Lung (tissue), 12 donors: ENCODE measurements around the gene RAD18. TPM values are rescaled to one million over a fixed set of nuclear protein-coding genes. Genes with fewer than 3 reads are reported as not detected.

Experiments
- ATAC-seq: fragments of 200-7000 bp; cut with Tn5 transposase; one replicate; pipeline ENCODE4 v1.9.1; 2020; ENCODE audit warnings: moderate number of reproducible peaks; ENCODE audit not compliant: insufficient read depth, low FRiP score
- DNase-seq, 3 donors: peaks; one replicate each; pipeline ENCODE4 v3.0.0-alpha.2; 2013 to 2017
- H3K27ac ChIP-seq, 2 donors: one replicate each; pipeline ENCODE4 v1.5.1; 2013; ENCODE audit warnings: mild to moderate bottlenecking in 2 of 2, moderate library complexity in 2 of 2, control low read depth in 1 of 2, inconsistent platforms in 1 of 2, low read depth in 1 of 2, low read length in 1 of 2
- H3K27me3 ChIP-seq, 3 donors: one replicate each; pipeline ENCODE4 v1.5.1; 2013; ENCODE audit warnings: low read length in 2 of 3; ENCODE audit not compliant: control insufficient read depth in 3 of 3, insufficient read depth in 3 of 3
- H3K36me3 ChIP-seq, 4 donors: one replicate each; pipeline ENCODE4 v1.5.1; 2013; ENCODE audit warnings: low read length in 4 of 4, mild to moderate bottlenecking in 1 of 4, moderate library complexity in 1 of 4; ENCODE audit not compliant: control insufficient read depth in 4 of 4, insufficient read depth in 4 of 4
- H3K4me1 ChIP-seq, 5 donors: one replicate each; pipeline ENCODE4 v1.5.1; 2013; ENCODE audit warnings: low read length in 5 of 5, mild to moderate bottlenecking in 2 of 5, moderate library complexity in 1 of 5; ENCODE audit not compliant: control insufficient read depth in 5 of 5, insufficient read depth in 5 of 5
- H3K4me3 ChIP-seq: one replicate; pipeline ENCODE4 v1.5.1; 2013; ENCODE audit warnings: mild to moderate bottlenecking, control low read depth, moderate library complexity
- H3K9ac ChIP-seq, 2 donors: one replicate each; pipeline ENCODE4 v1.5.1; 2013; ENCODE audit warnings: low read length in 2 of 2, control low read depth in 1 of 2; ENCODE audit not compliant: insufficient read depth in 1 of 2
- H3K9me3 ChIP-seq, 4 donors: one replicate each; pipeline ENCODE4 v1.5.1; 2013; ENCODE audit warnings: low read length in 3 of 4, mild to moderate bottlenecking in 1 of 4, moderate library complexity in 1 of 4; ENCODE audit not compliant: control insufficient read depth in 4 of 4, insufficient read depth in 3 of 4
- WGBS, 2 donors: extraction: QIAGEN DNeasy Blood & Tissue Kit; methylation state at CpG; one replicate each; pipeline ENCODE4 v1.1.7; 2013; 5-methylcytosine and 5-hydroxymethylcytosine counted together
- polyA plus RNA-seq, 2 donors: library from polyadenylated mRNA; stranded (reverse); fragments of 200-250 nt; gene quantifications; one replicate each; pipeline ENCODE4 v1.2.1, GENCODE V29; 2013
- total RNA-seq, 2 donors: library from RNA; depleted of rRNA in 1 of 2; stranded (reverse); fragments of >200 nt in 1 of 2; gene quantifications; one replicate each; pipeline ENCODE4 v1.2.1, GENCODE V29; 2014 to 2021
- TF ChIP-seq, protein P1 (sequence below): IDR thresholded peaks from 2 replicates; pipeline ENCODE4 v1.5.1; 2012; ENCODE audit warnings: mild to moderate bottlenecking; ENCODE audit errors: control extremely low read depth, extremely low read depth
- donor health status: control.
- donor health status: control.
- donor health status: Bipolar disorder and iron deficiency.
- donor health status: healthy.
- donor health status: DM: yes; HTN: yes; CAD: no.

RAD18 gene
- total and polyA plus RNA-seq, 4 donors, result 2.1 to 23.6 (median 6.3) TPM

DNA sequence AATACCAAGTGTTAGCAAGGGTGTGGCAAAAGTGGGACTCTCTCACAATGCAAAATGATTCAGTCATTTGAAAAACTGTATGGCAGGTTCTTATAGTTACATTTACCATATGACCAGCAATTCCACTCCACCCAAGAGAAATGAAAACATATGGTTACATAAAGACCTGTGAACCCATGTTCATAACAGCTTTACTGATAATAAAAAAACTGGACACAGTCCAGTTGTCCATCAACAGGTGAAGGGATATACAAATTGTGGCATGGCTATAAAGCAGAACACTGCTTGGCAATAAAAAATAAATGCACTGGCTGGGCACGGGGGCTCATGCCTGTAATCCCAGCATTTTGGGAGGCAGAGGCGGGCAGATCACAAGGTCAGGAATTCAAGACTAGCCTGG lies 30.8 kb downstream of the RAD18 start:
- H3K4me1 ChIP-seq, result no peaks in the 10 kb centered on the region
- no peak overlapping the region for H3K27ac ChIP-seq
- H3K4me3 ChIP-seq, result no peak overlapping the region
- no peaks in the 10 kb centered on the region for H3K9me3 ChIP-seq
- H3K36me3 ChIP-seq, result peaks cover 0 to 7% (median under 1%) of the 10 kb centered on the region in 4 donors
- no peaks in the 10 kb centered on the region for H3K27me3 ChIP-seq
- H3K9ac ChIP-seq, result no peak overlapping the region
- WGBS, 2 donors, result 95 to 100% methylated on average over 2 of the region's 2 CpGs
- TF ChIP-seq, protein P1, sequence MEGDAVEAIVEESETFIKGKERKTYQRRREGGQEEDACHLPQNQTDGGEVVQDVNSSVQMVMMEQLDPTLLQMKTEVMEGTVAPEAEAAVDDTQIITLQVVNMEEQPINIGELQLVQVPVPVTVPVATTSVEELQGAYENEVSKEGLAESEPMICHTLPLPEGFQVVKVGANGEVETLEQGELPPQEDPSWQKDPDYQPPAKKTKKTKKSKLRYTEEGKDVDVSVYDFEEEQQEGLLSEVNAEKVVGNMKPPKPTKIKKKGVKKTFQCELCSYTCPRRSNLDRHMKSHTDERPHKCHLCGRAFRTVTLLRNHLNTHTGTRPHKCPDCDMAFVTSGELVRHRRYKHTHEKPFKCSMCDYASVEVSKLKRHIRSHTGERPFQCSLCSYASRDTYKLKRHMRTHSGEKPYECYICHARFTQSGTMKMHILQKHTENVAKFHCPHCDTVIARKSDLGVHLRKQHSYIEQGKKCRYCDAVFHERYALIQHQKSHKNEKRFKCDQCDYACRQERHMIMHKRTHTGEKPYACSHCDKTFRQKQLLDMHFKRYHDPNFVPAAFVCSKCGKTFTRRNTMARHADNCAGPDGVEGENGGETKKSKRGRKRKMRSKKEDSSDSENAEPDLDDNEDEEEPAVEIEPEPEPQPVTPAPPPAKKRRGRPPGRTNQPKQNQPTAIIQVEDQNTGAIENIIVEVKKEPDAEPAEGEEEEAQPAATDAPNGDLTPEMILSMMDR, result no peak
- no peak for ATAC-seq
- no peak for DNase-seq

DNA sequence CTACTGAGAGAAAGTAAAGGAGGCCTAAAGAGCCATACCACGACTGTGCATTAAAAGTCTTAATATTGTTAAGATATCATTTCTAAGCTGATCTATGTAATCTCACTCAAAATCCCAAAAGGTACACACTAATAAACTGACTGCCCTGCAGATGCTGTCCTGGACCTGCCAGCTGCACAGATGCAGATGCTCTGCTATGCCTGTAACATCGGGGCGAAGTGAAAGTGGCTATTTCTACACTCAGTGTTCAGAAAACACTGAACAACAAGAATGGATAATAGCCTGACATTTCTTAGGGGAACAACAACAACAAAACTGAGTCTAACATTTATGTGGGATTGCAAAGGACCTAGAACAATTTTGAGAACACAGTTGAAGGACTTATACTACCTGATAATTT lies 31.9 kb downstream of the RAD18 start:
- DNase-seq (no peak), ATAC-seq (no peak)
- Histone ChIP-seq H3K9me3 (no peaks in the 10 kb centered on the region), H3K4me1 (no peaks in the 10 kb centered on the region), H3K36me3 (peaks cover 0 to 7% (median under 1%) of the 10 kb centered on the region in 4 donors), H3K27ac (no peak overlapping the region), H3K9ac (no peak overlapping the region), H3K4me3 (no peak overlapping the region), H3K27me3 (no peaks in the 10 kb centered on the region)
- 95 to 96% methylated on average over 3 of the region's 3 CpGs for WGBS, 2 donors
- TF ChIP-seq, protein P1, result no peak

DNA sequence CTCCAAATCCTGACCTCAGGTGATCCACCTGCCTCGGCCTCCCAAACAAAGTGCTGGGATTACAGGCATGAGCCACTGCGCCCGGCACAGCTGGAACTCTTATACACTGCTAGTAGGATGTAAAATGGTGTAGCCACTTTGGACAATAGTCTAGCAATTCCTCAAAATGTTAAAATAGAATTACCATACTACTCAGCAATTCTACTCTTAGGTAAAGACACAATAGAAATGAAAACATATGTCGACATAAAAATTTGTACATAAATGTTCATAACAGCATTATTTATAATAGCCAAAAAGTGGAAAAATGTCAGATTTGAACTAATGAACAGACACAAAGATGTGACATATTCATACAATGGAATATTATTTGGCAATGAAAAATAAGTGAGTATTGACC lies 33.4 kb downstream of the RAD18 start:
- ATAC-seq (no peak), DNase-seq (no peak)
- Histone ChIP-seq H3K27ac (no peak overlapping the region), H3K36me3 (no peaks in the 10 kb centered on the region), H3K9me3 (no peaks in the 10 kb centered on the region), H3K4me3 (no peak overlapping the region), H3K9ac (no peak overlapping the region), H3K27me3 (no peaks in the 10 kb centered on the region), H3K4me1 (no peaks in the 10 kb centered on the region)
- WGBS, 2 donors, result 73 to 85% methylated on average over 4 of the region's 4 CpGs
- TF ChIP-seq, protein P1, result no peak

DNA sequence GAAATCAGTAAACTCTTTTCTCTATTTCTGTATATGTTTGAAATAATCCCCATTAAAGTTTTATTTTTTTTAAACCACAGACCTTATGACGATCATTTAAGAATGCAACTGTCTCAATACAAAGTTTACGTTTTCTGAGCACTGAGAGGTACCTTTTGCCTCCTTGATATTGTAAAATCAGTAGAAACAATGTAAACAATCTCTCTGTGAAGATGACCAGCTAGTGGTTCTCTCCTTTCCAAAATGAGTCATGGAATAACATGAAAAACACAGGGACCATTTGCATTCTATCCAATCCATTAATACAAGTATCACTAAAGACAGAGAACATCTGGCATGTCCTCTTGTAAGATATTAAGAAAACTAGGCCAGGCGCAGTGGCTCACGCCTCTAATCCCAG lies 48.8 kb downstream of the RAD18 start:
- H3K9ac ChIP-seq, result no peak overlapping the region
- H3K4me1 ChIP-seq, result no peaks in the 10 kb centered on the region
- TF ChIP-seq, protein P1, result no peak
- ATAC-seq, result no peak
- no peaks in the 10 kb centered on the region for H3K9me3 ChIP-seq
- no peak overlapping the region for H3K4me3 ChIP-seq
- WGBS, 2 donors, result 97% methylated on average over 4 of the region's 4 CpGs
- no peaks in the 10 kb centered on the region for H3K27me3 ChIP-seq
- H3K36me3 ChIP-seq, result peaks cover 0 to 8% (median 0%) of the 10 kb centered on the region in 4 donors
- H3K27ac ChIP-seq, result no peak overlapping the region
- DNase-seq, result no peak
